22Rv1 (cell line): ENCODE measurements around the gene CRYBB3.

Source experiments
- ZFX ChIP-seq: fragments of 450-650 bp; IDR thresholded peaks from 2 replicates; pipeline ENCODE4 v1.6.1; 2017; ENCODE audit warnings: antibody characterized with exemption, borderline replicate concordance
- TF ChIP-seq, protein P1 (sequence below): fragments of 450-650 bp; IDR thresholded peaks from 2 replicates; pipeline ENCODE4 v1.5.1; 2017; ENCODE audit warnings: mild to moderate bottlenecking

- TF ChIP-seq, protein P1, sequence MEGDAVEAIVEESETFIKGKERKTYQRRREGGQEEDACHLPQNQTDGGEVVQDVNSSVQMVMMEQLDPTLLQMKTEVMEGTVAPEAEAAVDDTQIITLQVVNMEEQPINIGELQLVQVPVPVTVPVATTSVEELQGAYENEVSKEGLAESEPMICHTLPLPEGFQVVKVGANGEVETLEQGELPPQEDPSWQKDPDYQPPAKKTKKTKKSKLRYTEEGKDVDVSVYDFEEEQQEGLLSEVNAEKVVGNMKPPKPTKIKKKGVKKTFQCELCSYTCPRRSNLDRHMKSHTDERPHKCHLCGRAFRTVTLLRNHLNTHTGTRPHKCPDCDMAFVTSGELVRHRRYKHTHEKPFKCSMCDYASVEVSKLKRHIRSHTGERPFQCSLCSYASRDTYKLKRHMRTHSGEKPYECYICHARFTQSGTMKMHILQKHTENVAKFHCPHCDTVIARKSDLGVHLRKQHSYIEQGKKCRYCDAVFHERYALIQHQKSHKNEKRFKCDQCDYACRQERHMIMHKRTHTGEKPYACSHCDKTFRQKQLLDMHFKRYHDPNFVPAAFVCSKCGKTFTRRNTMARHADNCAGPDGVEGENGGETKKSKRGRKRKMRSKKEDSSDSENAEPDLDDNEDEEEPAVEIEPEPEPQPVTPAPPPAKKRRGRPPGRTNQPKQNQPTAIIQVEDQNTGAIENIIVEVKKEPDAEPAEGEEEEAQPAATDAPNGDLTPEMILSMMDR: no peak
- no peak for TF ChIP-seq ZFX
Measured at GRCh38 chr22:25167834-25168601, 31.6 kb upstream of the CRYBB3 start.
